ENCODE results near the gene MRPL49. TPM values are rescaled to one million over a fixed set of nuclear protein-coding genes. Genes with fewer than 3 reads are reported as not detected.

MRPL49 gene
- total and polyA plus RNA-seq, 2 of the 8 experiments (the other 6 are each of a cell fraction or from before 2014, with no cell fraction given), result 54.0 to 84.8 TPM

DNA sequence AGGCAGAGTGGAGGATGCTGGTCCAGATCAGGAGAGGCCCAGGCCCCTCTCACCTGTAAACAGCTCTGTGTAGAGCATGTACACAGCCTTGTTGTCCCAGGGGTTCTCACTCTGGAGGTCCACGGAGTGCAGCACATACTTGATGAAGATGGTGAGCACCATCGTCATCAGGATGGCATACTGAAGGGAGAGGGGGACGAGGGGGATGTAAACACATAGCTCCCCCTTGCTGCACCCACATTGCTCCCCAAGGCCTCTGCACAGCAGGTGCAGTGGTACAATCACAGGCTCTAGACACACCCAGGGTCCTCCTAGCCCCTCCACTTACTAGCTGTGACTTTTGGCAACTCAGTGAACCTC lies 9.3 kb downstream of the MRPL49 start:
- H4K5ac ChIP-seq (ENCODE audit: insufficient read length, low read depth, low read length), result no peak overlapping the region
- no peak overlapping the region for H4K91ac ChIP-seq (replicated peaks; ENCODE audit: insufficient read length, low read length)
- peaks cover 0 to 15% of the 10 kb centered on the region in 2 experiments; a peak in 1 of 4 replicates for H3K79me2 ChIP-seq (ENCODE audit: control insufficient read depth in 1 of 2, insufficient read depth in 2 of 2, low read length in 2 of 2)
- no peak overlapping the region for H2BK120ac ChIP-seq (replicated peaks; ENCODE audit: low read depth, low read length)
- H3K14ac ChIP-seq (ENCODE audit: insufficient read length), result no peak overlapping the region
- peaks cover 3% of the 10 kb centered on the region; the same call in 1 of the 2 replicates for H3K79me1 ChIP-seq (ENCODE audit: low read depth, low read length)
- H2AFZ ChIP-seq (ENCODE audit: low read length), result no peak overlapping the region
- H4K20me1 ChIP-seq (replicated peaks in 1 of 2; ENCODE audit: control insufficient read depth in 1 of 2, insufficient read depth in 2 of 2, low read length in 2 of 2), result peaks cover 0 to 16% of the 10 kb centered on the region in 2 experiments
- H3K9me3 ChIP-seq (ENCODE audit: insufficient read depth in 2 of 2, low read depth in 1 of 2, low read length in 1 of 2), result no peaks in the 10 kb centered on the region
- H3K9ac ChIP-seq (replicated peaks in 1 of 4; ENCODE audit: extremely low read depth in 1 of 4, low read depth in 3 of 4, low read length in 3 of 4), result no peak overlapping the region
- FAIRE-seq, result no peak
- peaks cover 16 to 48% (median 39%) of the 10 kb centered on the region in 4 experiments for H3K36me3 ChIP-seq (ENCODE audit: control insufficient read depth in 2 of 4, insufficient read depth in 4 of 4, low read length in 3 of 4)
- no peak overlapping the region for H4K8ac ChIP-seq (ENCODE audit: extremely low read depth, insufficient read depth, low read length)
- H3K27ac ChIP-seq (ENCODE audit: low read depth, low read length), result no peak overlapping the region
- no peak overlapping the region for H3K23ac ChIP-seq (ENCODE audit: insufficient read length)
- DNase-seq (ENCODE audit: low read depth in 1 of 2, low spot score in 2 of 2), result no peak
- H2BK20ac ChIP-seq (ENCODE audit: low read length), result no peak overlapping the region
- no peak overlapping the region for H3K4me2 ChIP-seq (ENCODE audit: insufficient read depth in 1 of 2, low read depth in 2 of 2, low read length in 2 of 2)
- H2BK15ac ChIP-seq (ENCODE audit: low read length), result no peak overlapping the region
- H2BK12ac ChIP-seq (ENCODE audit: low read depth, low read length), result 0 out of 2 replicates have a peak overlapping the region, but pooled peaks have one; percentile 27
- H3K56ac ChIP-seq (replicated peaks; ENCODE audit: insufficient read length, low read depth, low read length), result no peak overlapping the region
- H3K4ac ChIP-seq (replicated peaks; ENCODE audit: insufficient read length, low read depth, low read length), result no peak overlapping the region
- POLR2A ChIA-PET (ENCODE audit: partially characterized antibody), result interaction anchor here (1.0 to 15.8 kb wide), 3 partner anchors 13 to 38 kb away, joined by 3 to 305 read pairs (median 11); partner anchors contain the start of genes FAU, MRPL49, TM7SF2 and ZNHIT2
- H2BK5ac ChIP-seq (ENCODE audit: low read depth, low read length), result no peak overlapping the region
- 84% methylated on average over 3 of the region's 3 CpGs; no CpG with 5 or more reads in 1 of the 2 experiments for WGBS, 2 experiments (ENCODE audit: extremely low coverage in 1 of 2, insufficient coverage in 1 of 2, insufficient read length in 1 of 2, insufficient replicate concordance in 2 of 2, low coverage in 1 of 2, low lambda C conversion rate in 2 of 2, missing lambda C conversion rate in 1 of 2)
- no peak overlapping the region for H3K18ac ChIP-seq (ENCODE audit: extremely low read depth, low read length)
- H3K23me2 ChIP-seq (ENCODE audit: low read depth, low read length), result peaks cover 14% of the 10 kb centered on the region
- H3K4me1 ChIP-seq (replicated peaks in 1 of 4; ENCODE audit: control insufficient read depth in 3 of 4, insufficient read depth in 4 of 4, low read length in 3 of 4), result peaks cover 0 to 13% (median 7%) of the 10 kb centered on the region in 4 experiments; a peak in 6 of 7 replicates
- H3K4me3 ChIP-seq (ENCODE audit: extremely low read depth in 1 of 4, insufficient read depth in 2 of 4, low read depth in 3 of 4, low read length in 4 of 4), result no peak overlapping the region
- no peaks in the 10 kb centered on the region for H3K27me3 ChIP-seq (replicated peaks in 1 of 4; ENCODE audit: control insufficient read depth in 3 of 4, extremely low read depth in 1 of 4, insufficient read depth in 3 of 4, low read length in 3 of 4)
- CTCF ChIA-PET (ENCODE audit: partially characterized antibody), result interaction anchor here (0.8 to 9.5 kb wide), 7 partner anchors 9 to 284 kb away, joined by 3 to 71 read pairs (median 4); partner anchors contain the start of genes CAPN1, FAU, MRPL49 and TM7SF2
- H2AK5ac ChIP-seq (ENCODE audit: low read depth, low read length), result no peak overlapping the region
- no peak for TF ChIP-seq SP1 (IDR thresholded peaks at IDR 0.05; ENCODE audit: low read depth, low read length)
- TF ChIP-seq POU5F1 (IDR thresholded peaks at IDR 0.05; ENCODE audit: low read depth, low read length), result no peak
- TF ChIP-seq JUN (IDR thresholded peaks at IDR 0.05; ENCODE audit: low read depth, low read length), result no peak
- no peak for TF ChIP-seq EP300 (IDR thresholded peaks at IDR 0.05; ENCODE audit: borderline replicate concordance in 1 of 2, low read depth in 2 of 2, low read length in 2 of 2)
- no peak for TF ChIP-seq CBX8 (IDR thresholded peaks at IDR 0.05; ENCODE audit: borderline replicate concordance, low read depth, low read length)
- TF ChIP-seq JUND (IDR thresholded peaks at IDR 0.05; ENCODE audit: low read length), result no peak
- no peak for TF ChIP-seq TAF7 (optimal IDR thresholded peaks at IDR 0.05; ENCODE audit: borderline replicate concordance, low read depth, low read length)
- TF ChIP-seq NANOG (IDR thresholded peaks at IDR 0.05; ENCODE audit: insufficient read depth, low read depth, low read length, poor library complexity, severe bottlenecking), result no peak
- no peak for TF ChIP-seq TCF12 (IDR thresholded peaks at IDR 0.05; ENCODE audit: low read depth, low read length)
- TF ChIP-seq CTBP2 (IDR thresholded peaks at IDR 0.05; ENCODE audit: borderline replicate concordance, insufficient read depth, insufficient read length, low read length), result no peak
- TF ChIP-seq PHF8 (conservative IDR thresholded peaks at IDR 0.05; ENCODE audit: low read depth, low read length), result no peak
- no peak for TF ChIP-seq HDAC6 (IDR thresholded peaks at IDR 0.05; ENCODE audit: low read depth, low read length)
- no peak for TF ChIP-seq BACH1 (IDR thresholded peaks at IDR 0.05; ENCODE audit: low read length)

Data from H1 (cell line).